ENCODE results near the gene TBC1D20. TPM values are rescaled to one million over a fixed set of nuclear protein-coding genes. Genes with fewer than 3 reads are reported as not detected.

The TBC1D20 gene
- total and polyA plus RNA-seq, 2 donors (not counting 3 experiments of a cell fraction or from before 2014, with no cell fraction given): 34.3 to 36.1 TPM

DNA sequence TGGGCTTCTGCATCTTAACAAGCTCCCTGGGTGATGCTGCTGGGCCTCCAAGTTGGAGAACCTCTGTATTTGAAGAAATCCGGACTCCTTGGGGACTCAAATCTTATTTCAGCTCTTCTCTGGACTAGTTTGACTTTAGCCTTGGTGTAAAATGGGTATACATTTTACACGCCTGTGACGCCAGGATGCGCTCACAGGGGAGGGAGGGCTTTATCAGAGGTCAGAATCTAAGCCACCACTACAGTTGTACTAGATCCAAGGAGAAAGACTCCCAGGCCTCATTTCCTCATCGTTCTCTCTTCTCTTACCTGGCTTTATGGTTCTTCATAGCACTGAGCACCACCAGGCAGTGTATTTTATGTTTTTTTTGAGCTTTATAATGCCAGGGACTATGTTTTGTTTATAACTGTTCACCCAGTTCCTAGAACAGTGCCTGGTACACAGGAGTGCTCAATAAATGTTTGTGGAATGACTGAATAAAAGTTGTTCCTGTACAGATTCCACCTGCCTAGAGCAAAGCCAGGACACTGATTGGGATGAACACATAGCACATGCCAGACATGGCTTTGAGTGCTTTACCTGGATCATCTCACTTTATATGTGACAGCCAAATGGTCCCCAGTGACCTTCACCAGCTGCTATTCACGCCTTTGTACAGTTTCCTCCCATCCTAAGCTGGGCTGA is 59.3 kb downstream of the TBC1D20 start:
- Histone ChIP-seq H3K9ac (replicated peaks; ENCODE audit: extremely low read depth, insufficient read depth, low read length) (no peak overlapping the region), H3K79me2 (ENCODE audit: control insufficient read depth, insufficient read depth, low read length) (no peaks in the 10 kb centered on the region), H3K4me2 (ENCODE audit: insufficient read depth, low read length) (no peak overlapping the region), H3K4me1 (ENCODE audit: control insufficient read depth, extremely low read depth, insufficient read depth, low read length) (peaks cover 5% of the 10 kb centered on the region), H3K9me3 (replicated peaks; ENCODE audit: control insufficient read depth, insufficient read depth, low read length) (no peaks in the 10 kb centered on the region), H3K4me3 (replicated peaks in 1 of 3; ENCODE audit: insufficient read depth in 1 of 3, low read depth in 1 of 3, low read length in 3 of 3) (no peak overlapping the region), H4K20me1 (replicated peaks; ENCODE audit: control insufficient read depth, extremely low read depth, insufficient read depth, low read length) (no peaks in the 10 kb centered on the region), H2AFZ (ENCODE audit: low read depth, low read length) (no peak overlapping the region), H3K27me3 (ENCODE audit: control insufficient read depth in 2 of 2, insufficient read depth in 2 of 2, low read length in 2 of 2) (no peaks in the 10 kb centered on the region), H3K27ac (ENCODE audit: insufficient read depth, low read depth, low read length) (no peak overlapping the region), H3K36me3 (ENCODE audit: control insufficient read depth in 2 of 2, extremely low read depth in 1 of 2, insufficient read depth in 2 of 2, low read length in 2 of 2) (peaks cover 0 to 3% of the 10 kb centered on the region in 2 experiments), H3K9me1 (replicated peaks; ENCODE audit: control insufficient read depth, extremely low read depth, insufficient read depth, low read length) (no peaks in the 10 kb centered on the region)
- ChIA-PET POLR2A (no interaction called here), CTCF (interaction anchor here (0.9 to 1.3 kb wide), 2 partner anchors 11 to 29 kb away, joined by 3 read pairs; no protein-coding TSS in a partner anchor)
- BruUV-seq (replicated peaks): no TSS peak
- dilution Hi-C loops (cut with MboI; ENCODE audit: extremely low pct_ligation_motif_present, low sequenced_read_pairs): no loop called here
- DNase-seq (ENCODE audit: low read depth, low spot score) (no peak), FAIRE-seq (no peak)
- TF ChIP-seq, protein P1, sequence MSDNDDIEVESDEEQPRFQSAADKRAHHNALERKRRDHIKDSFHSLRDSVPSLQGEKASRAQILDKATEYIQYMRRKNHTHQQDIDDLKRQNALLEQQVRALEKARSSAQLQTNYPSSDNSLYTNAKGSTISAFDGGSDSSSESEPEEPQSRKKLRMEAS (IDR thresholded peaks at IDR 0.05; ENCODE audit: insufficient read depth, insufficient read length): no peak
- TF ChIP-seq POLR2A (IDR thresholded peaks at IDR 0.05; ENCODE audit: low read depth, low read length): no peak
- no peak for TF ChIP-seq GATA2 (IDR thresholded peaks at IDR 0.05; ENCODE audit: insufficient read depth, insufficient read length, low read depth, low read length)
- no peak for TF ChIP-seq EZH2 (IDR thresholded peaks at IDR 0.05; ENCODE audit: borderline replicate concordance, low read depth, low read length, severe bottlenecking)
- TF ChIP-seq MYC (IDR thresholded peaks at IDR 0.05; ENCODE audit: low read depth, low read length): no peak
- TF ChIP-seq, protein P2, sequence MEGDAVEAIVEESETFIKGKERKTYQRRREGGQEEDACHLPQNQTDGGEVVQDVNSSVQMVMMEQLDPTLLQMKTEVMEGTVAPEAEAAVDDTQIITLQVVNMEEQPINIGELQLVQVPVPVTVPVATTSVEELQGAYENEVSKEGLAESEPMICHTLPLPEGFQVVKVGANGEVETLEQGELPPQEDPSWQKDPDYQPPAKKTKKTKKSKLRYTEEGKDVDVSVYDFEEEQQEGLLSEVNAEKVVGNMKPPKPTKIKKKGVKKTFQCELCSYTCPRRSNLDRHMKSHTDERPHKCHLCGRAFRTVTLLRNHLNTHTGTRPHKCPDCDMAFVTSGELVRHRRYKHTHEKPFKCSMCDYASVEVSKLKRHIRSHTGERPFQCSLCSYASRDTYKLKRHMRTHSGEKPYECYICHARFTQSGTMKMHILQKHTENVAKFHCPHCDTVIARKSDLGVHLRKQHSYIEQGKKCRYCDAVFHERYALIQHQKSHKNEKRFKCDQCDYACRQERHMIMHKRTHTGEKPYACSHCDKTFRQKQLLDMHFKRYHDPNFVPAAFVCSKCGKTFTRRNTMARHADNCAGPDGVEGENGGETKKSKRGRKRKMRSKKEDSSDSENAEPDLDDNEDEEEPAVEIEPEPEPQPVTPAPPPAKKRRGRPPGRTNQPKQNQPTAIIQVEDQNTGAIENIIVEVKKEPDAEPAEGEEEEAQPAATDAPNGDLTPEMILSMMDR (IDR thresholded peaks at IDR 0.05; ENCODE audit: extremely low read depth in 1 of 2, insufficient read depth in 1 of 2, low read depth in 1 of 2, low read length in 2 of 2): no peak
- TF ChIP-seq JUN (IDR thresholded peaks at IDR 0.05; ENCODE audit: borderline replicate concordance, insufficient read depth, insufficient read length, low read depth): no peak
- no peak for TF ChIP-seq POLR2AphosphoS5 (IDR thresholded peaks at IDR 0.05; ENCODE audit: insufficient read depth, low read depth, low read length)
- intact Hi-C loops (cut with micrococcal nuclease): no loop called here
